Uterus (tissue), 4 donors: Measurements from ENCODE around the gene TYROBP. TPM values are rescaled to one million over a fixed set of nuclear protein-coding genes. Genes with fewer than 3 reads are reported as not detected.

Source experiments
- DNase-seq, 2 donors: peaks; one replicate each; pipeline ENCODE4 v3.0.0-alpha.2; 2019 to 2020
- H3K27ac ChIP-seq, 2 donors: fragments of 200-600 bp; sonication (generic); 1 replicate in 1 of 2; 2 replicates in 1 of 2; pipeline ENCODE4 v1.5.1; 2016 to 2018
- H3K27me3 ChIP-seq, 2 donors: fragments of 200-600 bp; sonication (generic); one replicate each; pipeline ENCODE4 v1.5.1; 2018 to 2019; ENCODE audit warnings: control low read depth in 1 of 2
- H3K36me3 ChIP-seq, 2 donors: fragments of 200-600 bp; sonication (generic); one replicate each; pipeline ENCODE4 v1.5.1; 2019; ENCODE audit warnings: control low read depth in 1 of 2
- H3K4me1 ChIP-seq, 2 donors: fragments of 200-600 bp; sonication (generic); one replicate each; pipeline ENCODE4 v1.5.1; 2018 to 2019; ENCODE audit warnings: control low read depth in 1 of 2
- H3K4me3 ChIP-seq, 2 donors: fragments of 200-600 bp; sonication (generic); 1 replicate in 1 of 2; 2 replicates in 1 of 2; pipeline ENCODE4 v1.5.1; 2018 to 2019; ENCODE audit warnings: mild to moderate bottlenecking in 1 of 2
- H3K9me3 ChIP-seq, 2 donors: fragments of 200-600 bp; sonication (generic); one replicate each; pipeline ENCODE4 v1.5.1; 2019; ENCODE audit warnings: control low read depth in 1 of 2
- CTCF ChIP-seq, 4 experiments: fragments of 200-600 bp in 2 of 4; fragments of 450-650 bp in 2 of 4; sonication (generic) in 2 of 4; IDR thresholded peaks; one replicate each; pipeline ENCODE4 v1.5.1; 2016 to 2019; ENCODE audit warnings: antibody characterized with exemption in 4 of 4, mild to moderate bottlenecking in 2 of 4, moderate library complexity in 1 of 4
- POLR2A ChIP-seq, 2 donors: fragments of 450-650 bp; IDR thresholded peaks; one replicate each; pipeline ENCODE4 v1.6.1; 2016; ENCODE audit warnings: antibody characterized with exemption in 2 of 2, mild to moderate bottlenecking in 1 of 2, moderate library complexity in 1 of 2
- intact Hi-C: fragments of 100-400 bp; cut with DNase I; formaldehyde crosslinking; loops from one replicate; pipeline ENCODE4 v1.15.1; 2023; ENCODE audit warnings: low total_unique reads
- total RNA-seq, 4 donors: library from RNA; depleted of rRNA in 3 of 4; stranded (reverse); fragments of >200 nt in 3 of 4; gene quantifications; one replicate each; pipeline versions ENCODE4 v1.1.0 to v1.2.4, GENCODE V29; 2014 to 2023
- donor health status: DM: yes; HTN: yes; CAD: no.

Gene TYROBP
- total RNA-seq, 4 donors from 2014 or later = 1.3 to 25.0 (median 14.9) TPM

GRCh38 chr19:35931161-35931873 is 23.2 kb upstream of the TYROBP start:
- no peaks in the 10 kb centered on the region for H3K27me3 ChIP-seq
- TF ChIP-seq POLR2A (IDR thresholded peaks at IDR 0.05) = peak; percentile 71 to 87
- TF ChIP-seq CTCF (IDR thresholded peaks at IDR 0.05) = peak; percentile 90 to 100 (median 98)
- H3K4me3 ChIP-seq = peak overlapping the region in 1 of 2 donors; percentile 1
- H3K4me1 ChIP-seq = peaks cover 0 to 5% of the 10 kb centered on the region in 2 donors
- H3K36me3 ChIP-seq = no peaks in the 10 kb centered on the region
- no peaks in the 10 kb centered on the region for H3K9me3 ChIP-seq
- intact Hi-C loops = loop anchor here (10.0 kb wide), 2 partner anchors 47 to 147 kb away; no protein-coding TSS in a partner anchor
- H3K27ac ChIP-seq = peak overlapping the region; percentile 58 to 70
- peak; percentile 99 for DNase-seq

GRCh38 chr19:35929876-35930275 is 21.8 kb upstream of the TYROBP start:
- H3K9me3 ChIP-seq = no peaks in the 10 kb centered on the region
- H3K27me3 ChIP-seq = no peaks in the 10 kb centered on the region
- H3K4me3 ChIP-seq = no peak overlapping the region
- intact Hi-C loops = loop anchor here (10.0 kb wide), 2 partner anchors 45 to 145 kb away; no protein-coding TSS in a partner anchor
- no peaks in the 10 kb centered on the region for H3K36me3 ChIP-seq
- no peak overlapping the region for H3K27ac ChIP-seq
- DNase-seq = no peak
- no peak for TF ChIP-seq CTCF (IDR thresholded peaks at IDR 0.05)
- no peaks in the 10 kb centered on the region for H3K4me1 ChIP-seq

- no peaks in the 10 kb centered on the region for H3K36me3 ChIP-seq
- TF ChIP-seq CTCF (IDR thresholded peaks at IDR 0.05) (no peak), POLR2A (IDR thresholded peaks at IDR 0.05) (no peak)
- intact Hi-C loops = no loop called here
Measured at GRCh38 chr19:35928507-35928906, 20.4 kb upstream of the TYROBP start.

GRCh38 chr19:35925501-35925900 is 17.4 kb upstream of the TYROBP start:
- intact Hi-C loops = no loop called here
- H3K9me3 ChIP-seq = no peaks in the 10 kb centered on the region

More at GRCh38 chr19:35928507-35928906, 20.4 kb upstream of the TYROBP start:
- Histone ChIP-seq H3K4me3 (no peak overlapping the region), H3K4me1 (no peaks in the 10 kb centered on the region), H3K27me3 (no peaks in the 10 kb centered on the region), H3K27ac (no peak overlapping the region), H3K9me3 (no peaks in the 10 kb centered on the region)
- DNase-seq = no peak

More at GRCh38 chr19:35925501-35925900, 17.4 kb upstream of the TYROBP start:
- no peak for DNase-seq
- H3K27me3 ChIP-seq = no peaks in the 10 kb centered on the region
- H3K36me3 ChIP-seq = no peaks in the 10 kb centered on the region
- no peak for TF ChIP-seq POLR2A (IDR thresholded peaks at IDR 0.05)
- TF ChIP-seq CTCF (IDR thresholded peaks at IDR 0.05) = no peak
- H3K4me1 ChIP-seq = no peaks in the 10 kb centered on the region
- no peak overlapping the region for H3K27ac ChIP-seq
- no peak overlapping the region for H3K4me3 ChIP-seq
